AG10803 (cell line): ENCODE results near the gene EXOC3.

Experiments
- DNase-seq: peaks from one replicate; pipeline ENCODE4 v3.0.0; 2010; ENCODE audit warnings: low read depth
- H3K4me3 ChIP-seq: 2 replicates; pipeline ENCODE4 v1.5.1; 2011; ENCODE audit warnings: mild to moderate bottlenecking, low read length, control low read depth
- TF ChIP-seq, protein P1 (sequence below): conservative IDR thresholded peaks from 2 replicates; pipeline ENCODE4 v1.5.1; 2011; ENCODE audit warnings: mild to moderate bottlenecking, low read length, control low read depth, inconsistent platforms

EXOC3 gene

DNA sequence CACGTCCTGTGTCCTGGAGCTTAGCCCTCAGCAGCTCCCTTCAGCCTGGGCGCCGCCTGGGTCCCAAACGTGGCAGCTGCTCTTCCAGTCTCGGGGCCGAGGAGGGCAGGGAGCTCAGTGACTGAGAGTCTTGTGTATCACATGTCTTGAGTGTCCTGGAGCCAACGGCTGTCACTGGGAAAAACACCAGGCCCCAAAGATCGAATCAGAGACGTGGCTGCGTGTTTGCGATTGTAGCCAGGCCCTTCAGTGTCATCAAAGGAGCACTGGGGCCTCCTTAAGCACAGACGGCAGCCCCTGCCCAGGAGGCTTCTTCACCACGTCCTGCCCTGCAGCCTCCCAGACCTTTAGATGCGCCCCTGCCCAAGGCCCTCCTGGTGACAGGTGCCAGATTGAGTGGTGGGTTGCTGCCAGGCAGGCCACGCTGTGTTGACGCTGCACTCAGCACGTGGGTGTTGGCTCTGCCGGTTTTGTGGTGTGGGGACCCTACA is 5.7 kb upstream of the EXOC3 start:
- no peak for DNase-seq
- TF ChIP-seq, protein P1, sequence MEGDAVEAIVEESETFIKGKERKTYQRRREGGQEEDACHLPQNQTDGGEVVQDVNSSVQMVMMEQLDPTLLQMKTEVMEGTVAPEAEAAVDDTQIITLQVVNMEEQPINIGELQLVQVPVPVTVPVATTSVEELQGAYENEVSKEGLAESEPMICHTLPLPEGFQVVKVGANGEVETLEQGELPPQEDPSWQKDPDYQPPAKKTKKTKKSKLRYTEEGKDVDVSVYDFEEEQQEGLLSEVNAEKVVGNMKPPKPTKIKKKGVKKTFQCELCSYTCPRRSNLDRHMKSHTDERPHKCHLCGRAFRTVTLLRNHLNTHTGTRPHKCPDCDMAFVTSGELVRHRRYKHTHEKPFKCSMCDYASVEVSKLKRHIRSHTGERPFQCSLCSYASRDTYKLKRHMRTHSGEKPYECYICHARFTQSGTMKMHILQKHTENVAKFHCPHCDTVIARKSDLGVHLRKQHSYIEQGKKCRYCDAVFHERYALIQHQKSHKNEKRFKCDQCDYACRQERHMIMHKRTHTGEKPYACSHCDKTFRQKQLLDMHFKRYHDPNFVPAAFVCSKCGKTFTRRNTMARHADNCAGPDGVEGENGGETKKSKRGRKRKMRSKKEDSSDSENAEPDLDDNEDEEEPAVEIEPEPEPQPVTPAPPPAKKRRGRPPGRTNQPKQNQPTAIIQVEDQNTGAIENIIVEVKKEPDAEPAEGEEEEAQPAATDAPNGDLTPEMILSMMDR = no peak
- no peak overlapping the region for H3K4me3 ChIP-seq

DNA sequence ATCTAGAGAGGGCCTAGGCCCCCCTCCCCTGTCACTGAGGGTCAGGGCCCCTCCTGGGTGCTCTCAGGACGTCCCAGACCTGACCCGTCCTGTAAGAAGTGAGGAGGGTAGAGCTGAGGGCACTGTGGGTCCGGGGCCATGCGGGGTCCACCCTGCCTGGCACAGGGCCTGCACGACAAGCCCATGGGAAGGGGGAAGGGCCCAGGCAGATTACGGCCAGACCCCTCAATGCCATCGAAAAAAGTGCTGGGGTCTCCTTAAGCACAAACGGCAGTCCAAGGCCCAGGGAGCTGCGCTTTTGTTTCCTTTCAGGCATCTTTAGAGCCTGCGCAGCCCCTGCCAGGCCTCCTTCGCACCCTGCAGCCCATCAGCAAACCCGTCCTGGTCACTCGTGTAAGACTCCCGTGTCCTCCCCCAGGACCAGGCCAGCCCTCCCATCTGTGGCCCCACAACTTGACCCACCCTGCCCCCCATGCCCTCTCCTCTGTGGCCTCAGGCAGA is 4.4 kb upstream of the EXOC3 start:
- DNase-seq = no peak
- no peak overlapping the region for H3K4me3 ChIP-seq
- TF ChIP-seq, protein P1 = no peak

DNA sequence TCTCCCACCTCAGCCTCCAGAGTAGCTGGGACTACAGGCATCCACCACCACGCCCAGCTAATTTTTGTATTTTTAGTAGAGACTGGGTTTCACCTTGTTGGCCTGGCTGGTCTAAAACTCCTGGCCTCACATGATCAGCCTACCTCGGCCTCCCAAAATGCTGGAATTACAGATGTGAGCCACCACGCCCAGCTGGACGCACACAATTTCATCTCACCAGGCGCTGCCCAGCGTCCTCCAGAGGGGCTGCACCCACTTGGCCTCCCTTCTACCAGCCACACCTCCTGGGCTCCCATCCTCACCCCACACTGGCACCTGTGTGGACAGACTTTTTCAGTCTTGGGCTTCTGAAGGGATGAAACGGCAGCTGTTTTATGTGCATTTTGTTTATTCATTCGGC is 3.8 kb upstream of the EXOC3 start:
- no peak overlapping the region for H3K4me3 ChIP-seq
- TF ChIP-seq, protein P1 = no peak
- DNase-seq = no peak

DNA sequence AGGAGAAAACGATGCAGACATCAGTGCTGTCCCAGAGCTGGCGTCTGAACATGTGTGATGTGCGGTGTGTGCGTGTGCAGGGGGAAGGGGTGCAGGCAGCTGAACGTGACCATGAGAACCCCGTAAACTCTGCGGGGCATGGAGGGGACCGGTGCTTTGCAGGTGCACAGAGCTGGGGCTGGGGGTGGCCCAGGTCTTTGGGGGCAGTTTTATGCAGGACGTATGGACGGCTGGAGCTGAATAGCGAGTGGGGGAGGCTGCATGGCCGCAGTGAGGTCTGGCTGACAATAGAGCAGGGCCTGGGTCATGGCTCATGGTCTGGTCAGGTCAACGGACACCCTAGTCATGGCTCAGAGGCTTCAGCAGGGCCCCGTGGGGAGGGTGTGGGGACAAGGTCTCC is 3.3 kb upstream of the EXOC3 start:
- no peak overlapping the region for H3K4me3 ChIP-seq
- TF ChIP-seq, protein P1 = no peak
- no peak for DNase-seq

DNA sequence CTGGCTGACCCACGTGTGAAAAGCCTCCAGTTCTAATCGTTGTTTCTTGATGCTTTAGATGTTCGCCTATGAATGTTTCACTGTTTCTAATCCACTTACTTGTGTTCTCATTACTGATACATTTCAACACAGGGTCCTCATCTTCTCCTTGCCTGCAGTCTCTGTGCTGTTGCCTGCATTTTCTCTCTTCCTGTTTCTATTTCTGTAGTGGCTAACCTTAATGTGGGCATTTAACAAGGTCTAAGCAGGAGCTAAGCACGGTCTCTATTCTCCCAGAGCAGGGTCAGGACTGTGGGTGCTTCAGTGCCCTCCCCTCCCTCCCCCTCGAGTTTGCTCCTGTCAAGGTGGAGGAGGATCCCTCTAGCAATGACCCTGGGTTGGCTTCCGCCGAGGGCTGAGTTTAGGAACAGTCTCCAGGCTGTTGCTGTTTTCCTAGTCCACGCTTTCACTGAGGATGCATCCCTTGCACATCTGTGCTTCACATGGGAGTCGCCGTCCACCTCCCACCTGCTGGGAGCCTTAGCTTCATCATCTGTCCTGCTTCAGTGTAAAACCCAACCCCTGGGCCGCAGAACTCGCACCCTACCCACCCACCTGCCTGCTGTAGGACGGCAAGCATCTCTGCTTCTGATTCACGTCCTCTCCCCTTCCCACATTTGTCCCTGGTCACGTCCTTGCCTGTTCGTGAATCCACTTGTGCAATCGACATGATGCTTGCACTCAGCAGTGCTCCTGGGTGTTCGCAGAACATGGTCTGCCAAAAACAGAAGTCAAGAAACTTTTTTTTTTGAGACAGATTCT is 2.4 kb upstream of the EXOC3 start:
- DNase-seq = peak; percentile 13
- TF ChIP-seq, protein P1 = no peak
- H3K4me3 ChIP-seq = no peak overlapping the region

DNA sequence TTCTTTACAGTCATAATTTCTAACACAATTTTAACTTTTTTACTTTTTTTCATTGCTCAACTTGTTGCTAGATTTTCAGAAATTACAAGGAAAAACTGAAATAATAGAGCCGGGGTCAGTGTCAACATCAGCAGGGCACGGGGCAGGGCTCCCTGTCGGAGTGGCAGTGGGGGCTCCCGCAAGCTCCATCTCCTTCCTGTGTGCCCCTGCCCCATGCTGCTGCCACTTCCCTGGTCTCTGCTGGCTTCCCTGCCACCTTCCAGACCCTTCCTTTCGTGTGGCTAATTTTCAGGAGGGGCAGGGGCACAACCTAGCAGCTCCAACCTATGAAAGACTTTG is 1.0 kb upstream of the EXOC3 start:
- TF ChIP-seq, protein P1 = no peak
- DNase-seq = no peak
- peak overlapping the region; percentile 82 for H3K4me3 ChIP-seq
